HepG2 (cell line): ENCODE measurements around the gene TMC8. TPM values are rescaled to one million over a fixed set of nuclear protein-coding genes. Genes with fewer than 3 reads are reported as not detected.

Source experiments
- AKAP8 ChIP-seq: sonication (generic); formaldehyde crosslinking; IDR thresholded peaks from 2 replicates; pipeline ENCODE4 v1.5.1; 2020; ENCODE audit warnings: mild to moderate bottlenecking, missing genetic modification reagents
- HNRNPL ChIP-seq: fragments of 200-400 bp; formaldehyde crosslinking; IDR thresholded peaks from 2 replicates; pipeline ENCODE4 v1.6.1; 2017; ENCODE audit warnings: mild to moderate bottlenecking, low read depth, low read length
- IKZF4 ChIP-seq: sonication (generic); formaldehyde crosslinking; IDR thresholded peaks from 2 replicates; pipeline ENCODE4 v1.5.1; 2020; ENCODE audit warnings: borderline replicate concordance, mild to moderate bottlenecking, low read depth, missing genetic modification reagents; ENCODE audit errors: not compliant biosample characterization
- KLF11 ChIP-seq: IDR thresholded peaks from 2 replicates; pipeline ENCODE4 v1.6.1; 2016; ENCODE audit warnings: missing compliant biosample characterization
- MXI1 ChIP-seq: IDR thresholded peaks from 3 replicates; pipeline ENCODE4 v1.6.1; 2012; ENCODE audit warnings: low read depth, low read length, inconsistent platforms, borderline replicate concordance
- PCBP1 ChIP-seq: fragments of 200-400 bp; formaldehyde crosslinking; IDR thresholded peaks from 2 replicates; pipeline ENCODE4 v1.6.1; 2017; ENCODE audit warnings: mild to moderate bottlenecking, low read depth, low read length, borderline replicate concordance
- SAFB2 ChIP-seq: sonication (generic); formaldehyde crosslinking; IDR thresholded peaks from 2 replicates; pipeline ENCODE4 v1.5.1; 2020; ENCODE audit warnings: missing genetic modification reagents, low read depth, mild to moderate bottlenecking, borderline replicate concordance
- SP1 ChIP-seq, 2 experiments: fragments of 450-650 bp in 1 of 2; sonication (generic) in 1 of 2; formaldehyde crosslinking in 1 of 2; IDR thresholded peaks; 2 replicates each; pipeline versions ENCODE4 v1.4.0 to v1.6.1; 2016 to 2020; ENCODE audit warnings: missing genetic modification reagents in 1 of 2
- SP2 ChIP-seq: sonication (generic); formaldehyde crosslinking; IDR thresholded peaks from 2 replicates; pipeline ENCODE4 v1.5.1; 2020; ENCODE audit warnings: mild to moderate bottlenecking, missing genetic modification reagents
- SPEN ChIP-seq: sonication (generic); formaldehyde crosslinking; IDR thresholded peaks from 2 replicates; pipeline ENCODE4 v1.5.1; 2020; ENCODE audit warnings: low read depth, mild to moderate bottlenecking, missing genetic modification reagents
- SRSF1 ChIP-seq: fragments of 200-400 bp; formaldehyde crosslinking; optimal IDR thresholded peaks from 2 replicates; pipeline ENCODE3; 2017; ENCODE audit warnings: mild to moderate bottlenecking, low read depth, low read length, moderate library complexity
- TOPORS ChIP-seq: sonication (generic); formaldehyde crosslinking; IDR thresholded peaks from 2 replicates; pipeline ENCODE4 v1.8.0; 2023; ENCODE audit warnings: mild to moderate bottlenecking, missing genetic modification reagents
- ZMYM2 ChIP-seq: sonication (generic); formaldehyde crosslinking; IDR thresholded peaks from 2 replicates; pipeline ENCODE4 v1.8.0; 2022; ENCODE audit warnings: mild to moderate bottlenecking, missing genetic modification reagents
- ZNF333 ChIP-seq: sonication (generic); formaldehyde crosslinking; IDR thresholded peaks from 2 replicates; pipeline ENCODE4 v1.4.0; 2020; ENCODE audit warnings: mild to moderate bottlenecking, missing genetic modification reagents, borderline replicate concordance
- ZNF7 ChIP-seq: IDR thresholded peaks from 2 replicates; pipeline ENCODE4 v1.6.1; 2016; ENCODE audit warnings: missing biosample characterization, missing genetic modification reagents
- polyA plus RNA-seq, 8 experiments: library from polyadenylated mRNA; depleted of rRNA in 3 of 8; stranded (reverse) in 7 of 8; unstranded in 1 of 8; fragments of >200 nt; fragmentation: Illumina TruSeq in 4 of 8; extraction: Trizol in 4 of 8; gene quantifications; 2 replicates each; pipeline versions ENCODE4 v1.2.1 to v1.2.3, GENCODE V29; 2011 to 2016; ENCODE audit warnings: low read depth in 4 of 8, missing spikeins in 1 of 8, mixed read lengths in 1 of 8; ENCODE audit not compliant: insufficient read depth in 1 of 8
- total RNA-seq, 5 experiments: library from RNA; depleted of rRNA; stranded (reverse); fragments of >200 nt; fragmentation: Illumina TruSeq; extraction: Trizol; gene quantifications; 2 replicates each; pipeline ENCODE4 v1.2.3, GENCODE V29; 2016; ENCODE audit warnings: low read depth in 1 of 5
- TF ChIP-seq, protein P1 (sequence below): sonication (generic); formaldehyde crosslinking; IDR thresholded peaks from 2 replicates; pipeline ENCODE4 v1.8.0; 2022; ENCODE audit warnings: mild to moderate bottlenecking, missing genetic modification reagents; ENCODE audit not compliant: insufficient replicate concordance
- TF ChIP-seq, protein P2 (sequence below): sonication (generic); formaldehyde crosslinking; IDR thresholded peaks from 2 replicates; pipeline ENCODE4 v1.4.0; 2020; ENCODE audit warnings: mild to moderate bottlenecking, missing genetic modification reagents, borderline replicate concordance
- TF ChIP-seq, protein P3 (sequence below): sonication (generic); formaldehyde crosslinking; IDR thresholded peaks from 2 replicates; pipeline ENCODE4 v1.9.0; 2022; ENCODE audit warnings: low read depth, missing genetic modification reagents
- TF ChIP-seq, protein P4 (sequence below): IDR thresholded peaks from 2 replicates; pipeline ENCODE4 v1.6.1; 2016; ENCODE audit warnings: control low read depth

Gene TMC8
- total and polyA plus RNA-seq, 2 of the 13 experiments (the other 11 are each of a cell fraction or from before 2014, with no cell fraction given), result 0.53 to 7.8 TPM

DNA sequence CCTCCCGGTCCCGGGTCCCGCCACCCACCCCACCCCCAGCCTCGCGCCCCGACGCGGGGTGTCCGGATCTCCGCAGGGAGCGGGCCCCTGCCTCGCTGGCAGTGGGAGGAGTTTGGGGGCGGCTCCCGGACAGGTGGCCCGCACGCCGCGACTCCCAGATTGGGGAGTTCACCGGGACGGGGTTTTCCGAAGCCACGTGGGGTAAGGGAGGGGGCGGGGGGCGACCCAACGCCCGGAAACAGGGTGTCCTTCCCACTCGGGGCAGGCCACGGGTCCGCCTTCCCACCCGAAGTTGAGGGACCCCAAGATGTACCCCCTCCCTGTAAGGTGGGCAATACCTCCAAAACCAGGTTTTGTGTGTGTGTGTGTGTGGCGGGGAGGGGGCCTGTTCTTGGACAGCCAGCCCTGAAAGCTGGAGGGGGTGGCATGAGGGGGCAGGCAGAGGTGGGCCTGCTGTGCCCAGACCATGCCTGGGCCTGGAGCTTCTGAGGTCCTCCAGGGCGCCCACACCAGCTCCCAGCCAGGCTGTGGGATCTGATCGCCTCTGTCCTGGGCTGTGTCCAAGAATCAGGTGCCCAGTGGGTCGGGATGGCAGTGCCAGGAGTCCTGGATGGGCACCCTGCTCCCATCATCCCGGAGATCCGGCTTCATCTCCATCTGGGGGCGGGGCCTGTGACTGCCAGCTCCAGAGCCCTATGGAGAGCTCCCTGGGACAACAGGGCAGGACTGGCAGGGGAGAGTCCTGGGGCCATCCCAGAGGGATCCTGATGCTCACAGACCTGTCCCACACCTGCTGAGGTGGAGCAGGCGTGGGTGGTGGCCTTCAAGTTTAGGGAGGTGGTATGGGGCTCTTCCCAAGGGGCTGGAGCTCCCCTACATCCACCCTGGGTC is 38.6 kb downstream of the TMC8 start (continued):
- TF ChIP-seq, protein P1, sequence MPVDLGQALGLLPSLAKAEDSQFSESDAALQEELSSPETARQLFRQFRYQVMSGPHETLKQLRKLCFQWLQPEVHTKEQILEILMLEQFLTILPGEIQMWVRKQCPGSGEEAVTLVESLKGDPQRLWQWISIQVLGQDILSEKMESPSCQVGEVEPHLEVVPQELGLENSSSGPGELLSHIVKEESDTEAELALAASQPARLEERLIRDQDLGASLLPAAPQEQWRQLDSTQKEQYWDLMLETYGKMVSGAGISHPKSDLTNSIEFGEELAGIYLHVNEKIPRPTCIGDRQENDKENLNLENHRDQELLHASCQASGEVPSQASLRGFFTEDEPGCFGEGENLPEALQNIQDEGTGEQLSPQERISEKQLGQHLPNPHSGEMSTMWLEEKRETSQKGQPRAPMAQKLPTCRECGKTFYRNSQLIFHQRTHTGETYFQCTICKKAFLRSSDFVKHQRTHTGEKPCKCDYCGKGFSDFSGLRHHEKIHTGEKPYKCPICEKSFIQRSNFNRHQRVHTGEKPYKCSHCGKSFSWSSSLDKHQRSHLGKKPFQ (CRISPR knock-in tag), result peak; percentile 3
- TF ChIP-seq ZNF333 (CRISPR knock-in tag) (0 out of 2 replicates have a peak, but pooled peaks have one; percentile 39), SAFB2 (CRISPR knock-in tag) (0 out of 2 replicates have a peak, but pooled peaks have one; percentile 47), SP2 (CRISPR knock-in tag) (peak; percentile 71), KLF11 (CRISPR knock-in tag) (no peak), SP1 (IDR thresholded peaks at IDR 0.05) (no peak), SP1 (CRISPR knock-in tag; IDR thresholded peaks at IDR 0.05) (peak; percentile 71), IKZF4 (CRISPR knock-in tag) (peak; percentile 30), TOPORS (CRISPR knock-in tag) (0 out of 2 replicates have a peak, but pooled peaks have one; percentile 20), ZNF7 (CRISPR knock-in tag) (no peak), SRSF1 (peak; percentile 79), HNRNPL (peak; percentile 99), ZMYM2 (CRISPR knock-in tag) (no peak), MXI1 (0 out of 3 replicates have a peak, but pooled peaks have one; percentile 22), AKAP8 (CRISPR knock-in tag) (0 out of 2 replicates have a peak, but pooled peaks have one; percentile 47), PCBP1 (0 out of 2 replicates have a peak, but pooled peaks have one; percentile 69), SPEN (0 out of 2 replicates have a peak, but pooled peaks have one; percentile 36)
- TF ChIP-seq, protein P2, sequence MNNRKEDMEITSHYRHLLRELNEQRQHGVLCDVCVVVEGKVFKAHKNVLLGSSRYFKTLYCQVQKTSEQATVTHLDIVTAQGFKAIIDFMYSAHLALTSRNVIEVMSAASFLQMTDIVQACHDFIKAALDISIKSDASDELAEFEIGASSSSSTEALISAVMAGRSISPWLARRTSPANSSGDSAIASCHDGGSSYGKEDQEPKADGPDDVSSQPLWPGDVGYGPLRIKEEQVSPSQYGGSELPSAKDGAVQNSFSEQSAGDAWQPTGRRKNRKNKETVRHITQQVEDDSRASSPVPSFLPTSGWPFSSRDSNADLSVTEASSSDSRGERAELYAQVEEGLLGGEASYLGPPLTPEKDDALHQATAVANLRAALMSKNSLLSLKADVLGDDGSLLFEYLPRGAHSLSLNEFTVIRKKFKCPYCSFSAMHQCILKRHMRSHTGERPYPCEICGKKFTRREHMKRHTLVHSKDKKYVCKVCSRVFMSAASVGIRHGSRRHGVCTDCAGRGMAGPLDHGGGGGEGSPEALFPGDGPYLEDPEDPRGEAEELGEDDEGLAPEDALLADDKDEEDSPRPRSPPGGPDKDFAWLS (CRISPR knock-in tag), result peak; percentile 16; the same call in 1 of the 2 replicates
- TF ChIP-seq, protein P3, sequence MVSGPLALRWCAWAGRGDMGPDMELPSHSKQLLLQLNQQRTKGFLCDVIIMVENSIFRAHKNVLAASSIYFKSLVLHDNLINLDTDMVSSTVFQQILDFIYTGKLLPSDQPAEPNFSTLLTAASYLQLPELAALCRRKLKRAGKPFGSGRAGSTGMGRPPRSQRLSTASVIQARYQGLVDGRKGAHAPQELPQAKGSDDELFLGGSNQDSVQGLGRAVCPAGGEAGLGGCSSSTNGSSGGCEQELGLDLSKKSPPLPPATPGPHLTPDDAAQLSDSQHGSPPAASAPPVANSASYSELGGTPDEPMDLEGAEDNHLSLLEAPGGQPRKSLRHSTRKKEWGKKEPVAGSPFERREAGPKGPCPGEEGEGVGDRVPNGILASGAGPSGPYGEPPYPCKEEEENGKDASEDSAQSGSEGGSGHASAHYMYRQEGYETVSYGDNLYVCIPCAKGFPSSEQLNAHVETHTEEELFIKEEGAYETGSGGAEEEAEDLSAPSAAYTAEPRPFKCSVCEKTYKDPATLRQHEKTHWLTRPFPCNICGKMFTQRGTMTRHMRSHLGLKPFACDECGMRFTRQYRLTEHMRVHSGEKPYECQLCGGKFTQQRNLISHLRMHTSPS (CRISPR knock-in tag), result peak; percentile 84
- TF ChIP-seq, protein P4, sequence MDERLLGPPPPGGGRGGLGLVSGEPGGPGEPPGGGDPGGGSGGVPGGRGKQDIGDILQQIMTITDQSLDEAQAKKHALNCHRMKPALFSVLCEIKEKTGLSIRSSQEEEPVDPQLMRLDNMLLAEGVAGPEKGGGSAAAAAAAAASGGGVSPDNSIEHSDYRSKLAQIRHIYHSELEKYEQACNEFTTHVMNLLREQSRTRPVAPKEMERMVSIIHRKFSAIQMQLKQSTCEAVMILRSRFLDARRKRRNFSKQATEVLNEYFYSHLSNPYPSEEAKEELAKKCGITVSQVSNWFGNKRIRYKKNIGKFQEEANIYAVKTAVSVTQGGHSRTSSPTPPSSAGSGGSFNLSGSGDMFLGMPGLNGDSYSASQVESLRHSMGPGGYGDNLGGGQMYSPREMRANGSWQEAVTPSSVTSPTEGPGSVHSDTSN (CRISPR knock-in tag), result peak; percentile 77
- TF ChIP-seq, all 625 proteins: peak for 27
